ENCODE data around the gene NXPE1. TPM values are rescaled to one million over a fixed set of nuclear protein-coding genes. Genes with fewer than 3 reads are reported as not detected.

The NXPE1 gene
- total RNA-seq, 2 donors from 2014 or later, result 210 to 217 TPM

DNA sequence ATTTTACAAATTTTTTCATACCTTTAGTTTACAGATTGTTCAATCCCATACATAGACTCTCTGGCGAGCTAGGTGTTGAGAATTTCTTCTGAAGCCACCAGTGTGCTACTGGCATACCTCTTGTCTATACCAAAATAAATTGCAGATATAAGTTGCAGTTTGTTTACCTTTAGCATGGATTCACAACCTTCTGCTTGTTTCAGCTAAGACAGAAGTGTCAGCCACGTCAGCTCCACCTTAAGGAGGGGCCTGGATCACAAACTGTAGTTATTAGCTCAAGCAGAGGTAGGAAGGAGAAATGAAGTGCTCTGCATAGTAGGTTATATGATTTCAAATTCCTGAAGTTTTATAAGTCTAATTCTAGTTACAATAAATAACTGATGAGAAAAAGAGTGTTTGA is 35.9 kb upstream of the NXPE1 start, which contains the start of gene NXPE4:
NXPE4 (minus strand) TSS at position 216 of the 400 bp plus-strand sequence. CDS start 1,027 bp downstream, outside the sequence.
- DNase-seq, result peak; percentile 65
- TF ChIP-seq, protein P1, sequence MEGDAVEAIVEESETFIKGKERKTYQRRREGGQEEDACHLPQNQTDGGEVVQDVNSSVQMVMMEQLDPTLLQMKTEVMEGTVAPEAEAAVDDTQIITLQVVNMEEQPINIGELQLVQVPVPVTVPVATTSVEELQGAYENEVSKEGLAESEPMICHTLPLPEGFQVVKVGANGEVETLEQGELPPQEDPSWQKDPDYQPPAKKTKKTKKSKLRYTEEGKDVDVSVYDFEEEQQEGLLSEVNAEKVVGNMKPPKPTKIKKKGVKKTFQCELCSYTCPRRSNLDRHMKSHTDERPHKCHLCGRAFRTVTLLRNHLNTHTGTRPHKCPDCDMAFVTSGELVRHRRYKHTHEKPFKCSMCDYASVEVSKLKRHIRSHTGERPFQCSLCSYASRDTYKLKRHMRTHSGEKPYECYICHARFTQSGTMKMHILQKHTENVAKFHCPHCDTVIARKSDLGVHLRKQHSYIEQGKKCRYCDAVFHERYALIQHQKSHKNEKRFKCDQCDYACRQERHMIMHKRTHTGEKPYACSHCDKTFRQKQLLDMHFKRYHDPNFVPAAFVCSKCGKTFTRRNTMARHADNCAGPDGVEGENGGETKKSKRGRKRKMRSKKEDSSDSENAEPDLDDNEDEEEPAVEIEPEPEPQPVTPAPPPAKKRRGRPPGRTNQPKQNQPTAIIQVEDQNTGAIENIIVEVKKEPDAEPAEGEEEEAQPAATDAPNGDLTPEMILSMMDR (IDR thresholded peaks at IDR 0.05), result no peak
- H3K4me3 ChIP-seq, result peak within 1 kb of the TSS; percentile 25
- no peaks in the 10 kb centered on the region for H3K9me3 ChIP-seq
- no peaks in the 10 kb centered on the region for H3K27me3 ChIP-seq
- H3K9ac ChIP-seq (ENCODE audit: low read depth in 2 of 2, low read length in 2 of 2), result peak within 1 kb of the TSS in 1 of 2 donors; percentile 93
- no peaks in the 10 kb centered on the region for H3K36me3 ChIP-seq
- peak within 1 kb of the TSS; percentile 51 for H3K27ac ChIP-seq
- intact Hi-C loops (cut with DNase I), result loop anchor here (5.0 kb wide), 1 partner anchor 52 kb away; no protein-coding TSS in a partner anchor
- H3K4me1 ChIP-seq, result no peaks in the 10 kb centered on the region

DNA sequence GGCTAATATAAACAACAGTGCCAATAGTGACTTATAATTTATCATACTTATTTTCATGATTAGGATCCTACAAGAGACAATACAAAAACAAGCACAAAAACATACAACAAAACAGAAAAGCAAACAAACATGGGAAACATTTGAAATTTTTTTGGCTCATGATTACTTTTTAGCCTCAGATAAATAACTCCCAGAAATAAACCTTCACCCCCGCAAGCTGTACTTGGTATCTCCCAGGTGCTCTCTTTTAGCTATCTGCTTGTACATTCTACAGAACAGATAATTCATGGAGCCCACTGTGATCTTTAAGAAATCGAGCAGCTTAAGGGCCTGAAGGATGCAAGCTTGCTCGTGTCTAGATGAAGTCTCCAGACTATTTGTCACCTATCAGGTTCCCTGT is 35.0 kb upstream of the NXPE1 start:
- no peaks in the 10 kb centered on the region for H3K9me3 ChIP-seq
- H3K36me3 ChIP-seq, result no peaks in the 10 kb centered on the region
- no peaks in the 10 kb centered on the region for H3K4me1 ChIP-seq
- H3K9ac ChIP-seq (ENCODE audit: low read depth in 2 of 2, low read length in 2 of 2), result peak overlapping the region in 1 of 2 donors; percentile 93
- no peaks in the 10 kb centered on the region for H3K27me3 ChIP-seq
- DNase-seq, result peak; percentile 53
- peak overlapping the region; percentile 51 for H3K27ac ChIP-seq
- TF ChIP-seq, protein P1 (IDR thresholded peaks at IDR 0.05), result no peak
- intact Hi-C loops (cut with DNase I), result loop anchor here (5.0 kb wide), 2 partner anchors 37 to 53 kb away; partner anchors contain the start of gene NXPE1
- peak overlapping the region; percentile 25 for H3K4me3 ChIP-seq

DNA sequence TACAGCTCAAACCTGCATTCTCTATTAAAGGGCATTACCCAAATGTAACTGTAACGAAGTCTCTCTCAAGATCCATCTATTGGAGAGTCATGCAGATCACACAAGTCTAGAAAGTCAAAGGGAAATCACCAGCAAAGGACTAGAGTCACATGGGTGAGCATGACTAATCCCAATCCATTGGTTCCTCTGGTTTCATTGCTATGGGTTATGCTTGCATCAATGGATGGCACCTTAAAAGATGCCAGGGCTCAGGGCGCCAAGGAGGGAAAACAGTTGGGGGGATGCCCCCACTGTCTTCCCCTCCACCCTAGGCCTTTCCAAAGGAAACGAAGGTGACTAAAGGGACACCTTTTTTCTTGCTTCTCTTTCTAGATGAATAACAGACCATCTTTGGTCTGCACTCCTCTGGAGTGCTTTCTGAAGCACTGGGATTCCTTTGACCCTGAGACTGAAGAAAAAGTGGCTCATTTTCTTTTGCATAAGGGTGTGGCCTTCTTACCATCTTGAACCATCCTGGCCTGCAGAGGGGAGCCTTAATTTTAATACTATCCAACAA is 27.8 kb upstream of the NXPE1 start:
- no peak overlapping the region for H3K9ac ChIP-seq (ENCODE audit: low read depth in 2 of 2, low read length in 2 of 2)
- H3K27me3 ChIP-seq, result no peaks in the 10 kb centered on the region
- H3K9me3 ChIP-seq, result no peaks in the 10 kb centered on the region
- no peaks in the 10 kb centered on the region for H3K4me1 ChIP-seq
- H3K36me3 ChIP-seq, result peaks cover 7% of the 10 kb centered on the region
- no peak overlapping the region for H3K4me3 ChIP-seq
- no peak for DNase-seq
- TF ChIP-seq, protein P1 (IDR thresholded peaks at IDR 0.05), result no peak
- no peak overlapping the region for H3K27ac ChIP-seq
- intact Hi-C loops (cut with DNase I), result no loop called here

DNA sequence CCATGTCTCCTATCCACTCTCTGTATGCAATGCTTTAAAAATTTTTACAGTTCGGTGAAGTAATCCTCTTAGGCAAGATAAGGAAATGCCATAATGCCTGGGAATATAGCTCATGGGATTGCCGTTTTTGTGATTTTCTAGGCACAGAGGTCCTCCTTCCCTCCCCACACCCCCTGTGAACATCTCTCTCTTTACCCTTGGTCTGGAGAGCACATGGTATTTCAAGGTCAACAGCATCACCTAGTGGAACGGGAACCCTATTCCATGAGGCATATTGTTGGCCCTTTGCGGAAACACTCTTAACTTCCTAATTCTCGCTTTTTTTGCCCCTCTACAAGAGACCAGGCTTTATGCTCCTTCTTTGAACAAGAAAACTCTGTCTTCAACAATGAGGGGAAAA is 27.1 kb upstream of the NXPE1 start:
- intact Hi-C loops (cut with DNase I), result no loop called here
- Histone ChIP-seq H3K27ac (no peak overlapping the region), H3K36me3 (peaks cover 7% of the 10 kb centered on the region), H3K9me3 (no peaks in the 10 kb centered on the region), H3K9ac (ENCODE audit: low read depth in 2 of 2, low read length in 2 of 2) (no peak overlapping the region), H3K27me3 (no peaks in the 10 kb centered on the region), H3K4me3 (no peak overlapping the region), H3K4me1 (no peaks in the 10 kb centered on the region)
- no peak for DNase-seq
- TF ChIP-seq, protein P1 (IDR thresholded peaks at IDR 0.05), result no peak

DNA sequence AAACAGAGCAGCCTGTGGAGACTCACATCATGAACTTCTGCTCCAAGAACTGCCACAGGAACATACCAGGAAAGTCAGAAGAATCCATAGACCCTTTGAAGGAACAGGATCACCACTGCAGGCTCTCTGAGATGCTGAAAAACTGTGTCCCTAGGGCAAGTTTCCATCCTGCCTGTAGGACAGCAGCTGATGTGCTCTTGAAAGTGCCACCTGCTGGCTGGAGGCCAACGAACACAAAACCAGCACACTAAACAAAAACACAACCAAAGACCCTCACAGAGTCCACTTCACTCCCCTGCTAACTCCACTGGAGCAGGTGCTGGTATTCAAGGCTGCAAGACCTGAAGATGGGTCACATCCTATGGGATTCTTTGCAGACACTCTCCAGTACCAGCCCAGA is 12.0 kb upstream of the NXPE1 start:
- Histone ChIP-seq H3K36me3 (no peaks in the 10 kb centered on the region), H3K27me3 (no peaks in the 10 kb centered on the region), H3K27ac (no peak overlapping the region), H3K4me3 (no peak overlapping the region), H3K4me1 (no peaks in the 10 kb centered on the region), H3K9ac (ENCODE audit: low read depth in 2 of 2, low read length in 2 of 2) (no peak overlapping the region), H3K9me3 (no peaks in the 10 kb centered on the region)
- DNase-seq, result no peak
- intact Hi-C loops (cut with DNase I), result no loop called here
- TF ChIP-seq, protein P1 (IDR thresholded peaks at IDR 0.05), result no peak

Measured in colonic mucosa (tissue), 4 donors.